GM19455 (cell line): ENCODE results near the gene CCDC186.

Source experiments
- ATAC-seq: cut with Tn5 transposase; IDR thresholded peaks from one replicate; pipeline ENCODE4 v1.9.1; 2021; ENCODE audit not compliant: unreplicated experiment

Gene CCDC186

GRCh38 chr10:114071178-114071577, 102.8 kb downstream of the CCDC186 start:
- ATAC-seq = no peak
